SU-DHL-6 (cell line): Measurements from ENCODE around the gene CCND1.

Experiments
- CTCF ChIP-seq: fragments of 200-600 bp; sonication (generic); IDR thresholded peaks from one replicate; pipeline ENCODE4 v1.5.1; 2017; ENCODE audit warnings: antibody characterized with exemption, mild to moderate bottlenecking, low read length, moderate library complexity; ENCODE audit not compliant: insufficient read depth, poor library complexity, severe bottlenecking
- EZH2phosphoT487 ChIP-seq: fragments of 200-600 bp; sonication (generic), shearing (Covaris generic); conservative IDR thresholded peaks from 2 replicates; pipeline ENCODE4 v1.6.1; 2018; ENCODE audit warnings: mild to moderate bottlenecking, antibody characterized with exemption, low read length, moderate library complexity, mixed read lengths

- TF ChIP-seq CTCF (peak; percentile 67), EZH2phosphoT487 (0 out of 2 replicates have a peak, but pooled peaks have one; percentile 91)
Observed at GRCh38 chr11:69642913-69643632, 2.1 kb downstream of the CCND1 start.
